ENCODE data around the gene LAMB1.
"Not testable (repeated sequence)": the region's sequence is repeated elsewhere in the genome, so short reads cannot be mapped to it uniquely, and the experiment has no call there.

LAMB1 gene

DNA sequence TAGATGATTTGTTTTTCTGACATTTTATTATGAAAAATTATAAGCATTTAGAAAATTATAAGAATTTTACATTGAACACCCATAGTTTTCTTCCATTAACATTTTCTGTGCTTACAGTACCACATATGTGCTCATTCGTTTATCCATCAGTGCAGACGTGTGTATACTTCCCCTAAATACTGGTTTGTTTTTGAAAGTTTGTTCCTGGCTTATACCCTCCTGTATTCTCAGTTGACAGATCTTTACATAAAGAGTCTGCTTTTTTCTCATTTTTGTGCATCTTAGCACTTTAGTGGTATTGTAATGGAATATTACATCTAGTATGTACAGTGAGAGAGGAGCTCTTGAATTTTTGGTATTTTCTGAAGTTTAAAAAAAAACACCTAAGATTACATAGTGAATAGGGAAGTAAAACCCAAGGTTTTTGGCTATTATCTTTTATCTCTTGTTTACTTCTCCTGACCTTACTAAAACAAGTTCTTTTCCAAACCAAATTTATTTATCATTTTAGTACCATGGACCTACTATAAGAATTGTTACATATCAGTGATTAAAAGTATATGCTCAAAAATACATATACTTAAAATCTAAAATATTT, 103.9 kb downstream of the LAMB1 start:
- H3K4me3 ChIP-seq (ENCODE audit: low read length), result no peak overlapping the region
- TF ChIP-seq, protein P1, sequence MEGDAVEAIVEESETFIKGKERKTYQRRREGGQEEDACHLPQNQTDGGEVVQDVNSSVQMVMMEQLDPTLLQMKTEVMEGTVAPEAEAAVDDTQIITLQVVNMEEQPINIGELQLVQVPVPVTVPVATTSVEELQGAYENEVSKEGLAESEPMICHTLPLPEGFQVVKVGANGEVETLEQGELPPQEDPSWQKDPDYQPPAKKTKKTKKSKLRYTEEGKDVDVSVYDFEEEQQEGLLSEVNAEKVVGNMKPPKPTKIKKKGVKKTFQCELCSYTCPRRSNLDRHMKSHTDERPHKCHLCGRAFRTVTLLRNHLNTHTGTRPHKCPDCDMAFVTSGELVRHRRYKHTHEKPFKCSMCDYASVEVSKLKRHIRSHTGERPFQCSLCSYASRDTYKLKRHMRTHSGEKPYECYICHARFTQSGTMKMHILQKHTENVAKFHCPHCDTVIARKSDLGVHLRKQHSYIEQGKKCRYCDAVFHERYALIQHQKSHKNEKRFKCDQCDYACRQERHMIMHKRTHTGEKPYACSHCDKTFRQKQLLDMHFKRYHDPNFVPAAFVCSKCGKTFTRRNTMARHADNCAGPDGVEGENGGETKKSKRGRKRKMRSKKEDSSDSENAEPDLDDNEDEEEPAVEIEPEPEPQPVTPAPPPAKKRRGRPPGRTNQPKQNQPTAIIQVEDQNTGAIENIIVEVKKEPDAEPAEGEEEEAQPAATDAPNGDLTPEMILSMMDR (IDR thresholded peaks at IDR 0.05; ENCODE audit: insufficient read depth, low read depth, low read length, missing control alignments), result no peak
- no peak for DNase-seq (ENCODE audit: low read depth)

DNA sequence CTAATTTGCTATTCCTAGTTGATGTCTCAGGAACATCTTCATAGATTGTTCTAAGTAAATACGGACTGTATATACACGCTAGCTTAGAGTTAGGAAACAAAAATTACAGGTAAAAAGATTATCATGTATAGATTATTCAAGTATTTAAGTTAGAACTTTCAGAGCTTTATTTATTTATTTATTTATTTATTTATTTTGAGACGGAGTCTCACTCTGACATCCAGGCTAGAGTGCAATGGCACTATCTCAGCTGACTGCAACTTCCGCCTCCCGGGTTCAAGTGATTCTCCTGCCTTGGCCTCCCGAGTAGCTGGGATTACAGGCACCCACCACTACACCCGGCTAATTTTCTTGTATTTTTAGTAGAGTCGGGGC, 110.6 kb downstream of the LAMB1 start:
- peak overlapping the region; percentile 63 for H3K4me3 ChIP-seq (ENCODE audit: low read length)
- not testable (repeated sequence) for DNase-seq (ENCODE audit: low read depth)

GRCh38 chr7:107891636-107892366, 111.2 kb downstream of the LAMB1 start:
- peak overlapping the region; percentile 63 for H3K4me3 ChIP-seq (ENCODE audit: low read length)
- peak; percentile 48 for DNase-seq (ENCODE audit: low read depth)
- TF ChIP-seq, protein P1 (IDR thresholded peaks at IDR 0.05; ENCODE audit: insufficient read depth, low read depth, low read length, missing control alignments), result no peak

- H3K4me3 ChIP-seq (ENCODE audit: low read length), result peak within 1 kb of the TSS; percentile 63
- DNase-seq (ENCODE audit: low read depth), result peak; percentile 92
- TF ChIP-seq, protein P1 (IDR thresholded peaks at IDR 0.05; ENCODE audit: insufficient read depth, low read depth, low read length, missing control alignments), result no peak
Measured at GRCh38 chr7:107890962-107891635, 111.9 kb downstream of the LAMB1 start, which contains the start of gene DLD. DLD (plus strand) TSS chr7:107891183; CDS start chr7:107891251, 68 bp downstream.

- H3K4me3 ChIP-seq (ENCODE audit: low read length), result peak overlapping the region; percentile 63
Measured at GRCh38 chr7:107890493-107890961, 112.4 kb downstream of the LAMB1 start.

GRCh38 chr7:107889992-107890391, 113.0 kb downstream of the LAMB1 start:
- H3K4me3 ChIP-seq (ENCODE audit: low read length), result no peak overlapping the region
- TF ChIP-seq, protein P1 (IDR thresholded peaks at IDR 0.05; ENCODE audit: insufficient read depth, low read depth, low read length, missing control alignments), result no peak
- DNase-seq (ENCODE audit: low read depth), result no peak

More at GRCh38 chr7:107890493-107890961, 112.4 kb downstream of the LAMB1 start:
- TF ChIP-seq, protein P1 (IDR thresholded peaks at IDR 0.05; ENCODE audit: insufficient read depth, low read depth, low read length, missing control alignments), result no peak
- DNase-seq (ENCODE audit: low read depth), result peak; percentile 8

DNA sequence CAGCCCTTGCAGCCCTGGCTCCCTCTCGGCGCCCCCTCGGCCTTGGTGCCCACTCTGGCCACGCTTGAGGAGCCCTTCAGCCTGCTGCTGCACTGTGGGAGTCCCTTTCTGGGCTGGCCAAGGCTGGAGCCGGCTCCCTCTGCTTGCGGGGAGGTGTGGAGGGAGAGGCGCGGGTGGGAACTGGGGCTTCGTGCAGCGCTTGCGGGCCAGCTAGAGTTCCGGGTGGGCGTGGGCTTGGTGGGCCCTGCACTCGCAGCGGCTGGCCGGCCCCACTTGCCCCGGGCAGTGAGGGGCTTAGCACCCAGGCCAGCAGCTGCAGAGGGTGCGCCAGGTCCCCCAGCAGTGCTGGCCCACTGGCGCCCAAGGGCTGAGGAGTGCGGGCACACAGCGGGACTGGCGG, 115.1 kb downstream of the LAMB1 start:
- DNase-seq (ENCODE audit: low read depth); H3K4me3 ChIP-seq (ENCODE audit: low read length): not testable (repeated sequence)
